WTC11 (cell line): Measurements from ENCODE around the gene BCL11A.

ENCODE experiments used
- AFF4 ChIP-seq: sonication (generic); formaldehyde crosslinking; IDR thresholded peaks from 2 replicates; pipeline ENCODE4 v1.8.1; 2023; ENCODE audit warnings: mild to moderate bottlenecking, missing genetic modification reagents, borderline replicate concordance
- CREB1 ChIP-seq: sonication (generic); formaldehyde crosslinking; IDR thresholded peaks from 2 replicates; pipeline ENCODE4 v1.8.0; 2023; ENCODE audit warnings: mild to moderate bottlenecking, missing genetic modification reagents
- CREM ChIP-seq: sonication (generic); formaldehyde crosslinking; IDR thresholded peaks from 2 replicates; pipeline ENCODE4 v1.8.1; 2022; ENCODE audit warnings: mild to moderate bottlenecking, missing genetic modification reagents, moderate library complexity
- CTCF ChIP-seq: fragments of 200-600 bp; IDR thresholded peaks from 2 replicates; pipeline ENCODE4 v1.8.0; 2022; ENCODE audit warnings: antibody characterized with exemption
- E2F5 ChIP-seq: sonication (generic); formaldehyde crosslinking; IDR thresholded peaks from 2 replicates; pipeline ENCODE4 v1.8.1; 2022; ENCODE audit warnings: mild to moderate bottlenecking, moderate library complexity, missing genetic modification reagents
- ETV6 ChIP-seq: sonication (generic); formaldehyde crosslinking; IDR thresholded peaks from 2 replicates; pipeline ENCODE4 v1.8.1; 2022; ENCODE audit warnings: mild to moderate bottlenecking, missing genetic modification reagents
- GABPB1 ChIP-seq: sonication (generic); formaldehyde crosslinking; IDR thresholded peaks from 2 replicates; pipeline ENCODE4 v1.8.1; 2023; ENCODE audit warnings: mild to moderate bottlenecking, missing genetic modification reagents
- HMGXB4 ChIP-seq: sonication (generic); formaldehyde crosslinking; IDR thresholded peaks from 2 replicates; pipeline ENCODE4 v1.8.1; 2023; ENCODE audit warnings: mild to moderate bottlenecking, moderate library complexity, missing genetic modification reagents
- MAX ChIP-seq: sonication (generic); formaldehyde crosslinking; IDR thresholded peaks from 2 replicates; pipeline ENCODE4 v1.8.0; 2022; ENCODE audit warnings: mild to moderate bottlenecking, missing genetic modification reagents
- USF2 ChIP-seq: sonication (generic); formaldehyde crosslinking; IDR thresholded peaks from 2 replicates; pipeline ENCODE4 v1.8.1; 2023; ENCODE audit warnings: mild to moderate bottlenecking, missing genetic modification reagents, moderate library complexity
- ZNF121 ChIP-seq: sonication (generic); formaldehyde crosslinking; IDR thresholded peaks from 2 replicates; pipeline ENCODE4 v1.8.0; 2023; ENCODE audit warnings: missing genetic modification reagents
- ZNF317 ChIP-seq: sonication (generic); formaldehyde crosslinking; IDR thresholded peaks from 2 replicates; pipeline ENCODE4 v1.8.1; 2023; ENCODE audit warnings: low read depth, mild to moderate bottlenecking, moderate library complexity, missing genetic modification reagents, borderline replicate concordance
- ZNF512 ChIP-seq: sonication (generic); formaldehyde crosslinking; IDR thresholded peaks from 2 replicates; pipeline ENCODE4 v1.8.1; 2022; ENCODE audit warnings: missing genetic modification reagents, borderline replicate concordance

- TF ChIP-seq CTCF = no peak
- no peak for TF ChIP-seq MAX
- TF ChIP-seq USF2 (CRISPR knock-in tag) = no peak
- TF ChIP-seq ZNF317 (CRISPR knock-in tag) = no peak
- no peak for TF ChIP-seq ETV6 (CRISPR knock-in tag)
- no peak for TF ChIP-seq HMGXB4
- no peak for TF ChIP-seq AFF4 (CRISPR knock-in tag)
- no peak for TF ChIP-seq GABPB1 (CRISPR knock-in tag)
- no peak for TF ChIP-seq E2F5
- no peak for TF ChIP-seq CREB1 (CRISPR knock-in tag)
- TF ChIP-seq ZNF512 (CRISPR knock-in tag) = no peak
- no peak for TF ChIP-seq ZNF121 (CRISPR knock-in tag)
- TF ChIP-seq CREM (CRISPR knock-in tag) = no peak
Measured at GRCh38 chr2:60524874-60525273, 28.6 kb downstream of the BCL11A start.
